HG03135 (cell line): Measurements from ENCODE around the gene ELF3.
"Not testable (repeated sequence)": the region's sequence is repeated elsewhere in the genome, so short reads cannot be mapped to it uniquely, and the experiment has no call there.

Experiments
- ATAC-seq: cut with Tn5 transposase; IDR thresholded peaks from one replicate; pipeline ENCODE4 v1.9.1; 2021; ENCODE audit warnings: mild to moderate bottlenecking, moderate library complexity; ENCODE audit not compliant: unreplicated experiment

Gene ELF3

DNA sequence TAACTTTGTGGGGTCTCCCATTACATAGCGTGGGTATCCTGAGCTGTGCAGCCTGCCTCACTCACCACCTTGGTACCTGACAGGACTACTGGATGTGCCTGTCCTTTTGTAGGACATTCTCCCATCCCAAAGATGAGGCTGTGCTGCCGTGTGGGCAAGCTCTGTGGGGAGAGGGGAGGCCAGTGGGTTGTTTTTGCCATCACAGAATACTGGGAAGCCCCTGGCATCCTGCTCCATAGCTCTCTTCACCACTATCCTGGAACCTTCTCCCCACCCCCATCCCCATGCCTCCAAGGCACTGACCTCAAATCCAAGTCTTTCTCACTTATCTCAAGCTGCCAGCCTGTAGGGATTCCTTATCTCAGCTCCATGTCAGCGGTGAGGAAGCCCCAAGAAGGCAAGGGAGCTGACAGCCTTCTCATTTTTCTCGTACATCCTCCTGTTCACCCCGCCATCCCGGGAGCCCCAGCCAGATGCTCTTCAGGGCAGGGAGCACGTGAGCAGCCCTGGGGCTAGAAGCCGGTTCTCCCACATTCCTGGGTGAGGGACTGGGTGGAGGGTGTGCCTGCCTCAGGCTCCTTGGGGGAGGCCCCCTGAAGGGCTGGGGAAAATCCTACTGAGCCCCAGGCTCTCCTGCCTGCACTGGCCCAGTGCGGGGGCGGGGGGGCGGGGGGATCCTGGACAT is 2.4 kb upstream of the ELF3 start:
- ATAC-seq = no peak

DNA sequence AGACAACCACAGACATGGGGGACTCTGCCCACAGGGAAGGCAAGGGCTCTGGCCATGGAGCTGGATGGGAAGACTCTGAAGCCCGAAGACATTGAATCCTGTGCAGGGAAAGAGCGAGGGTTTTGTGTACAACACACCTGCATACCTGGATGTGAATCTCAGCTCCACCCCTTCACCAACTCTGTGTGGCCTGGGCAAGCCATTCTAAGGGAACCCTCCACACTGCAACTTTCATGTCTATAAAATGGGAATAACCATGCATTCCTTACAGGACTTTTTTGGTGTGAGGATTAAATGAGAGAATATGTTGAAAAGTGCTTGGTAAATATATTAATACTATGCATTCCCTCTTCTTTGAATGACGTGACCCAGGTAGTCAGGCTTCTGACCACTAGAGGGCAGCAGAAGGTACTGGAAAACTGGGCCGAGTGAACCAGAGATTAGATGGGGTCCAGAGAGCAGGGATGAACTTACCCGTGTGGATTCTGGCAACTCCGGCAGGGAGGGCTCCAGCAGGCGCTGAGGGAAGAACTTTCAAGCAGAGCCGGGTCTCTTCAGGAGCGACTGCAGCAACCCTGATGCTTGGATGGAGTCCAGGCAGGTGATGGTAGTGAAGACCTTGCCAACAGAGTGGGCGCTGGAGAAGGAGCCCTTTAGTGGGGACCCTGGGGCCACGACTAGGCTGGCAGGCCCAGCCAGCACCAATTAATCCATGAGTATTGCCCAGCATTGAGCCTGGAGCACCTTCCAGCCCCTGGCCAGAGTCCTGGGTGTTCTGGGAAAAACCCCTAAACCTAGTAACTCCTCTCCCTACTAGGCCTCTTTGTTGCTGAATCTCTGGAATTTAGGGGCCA is 834 bp upstream of the ELF3 start:
- ATAC-seq = peak; percentile 51

DNA sequence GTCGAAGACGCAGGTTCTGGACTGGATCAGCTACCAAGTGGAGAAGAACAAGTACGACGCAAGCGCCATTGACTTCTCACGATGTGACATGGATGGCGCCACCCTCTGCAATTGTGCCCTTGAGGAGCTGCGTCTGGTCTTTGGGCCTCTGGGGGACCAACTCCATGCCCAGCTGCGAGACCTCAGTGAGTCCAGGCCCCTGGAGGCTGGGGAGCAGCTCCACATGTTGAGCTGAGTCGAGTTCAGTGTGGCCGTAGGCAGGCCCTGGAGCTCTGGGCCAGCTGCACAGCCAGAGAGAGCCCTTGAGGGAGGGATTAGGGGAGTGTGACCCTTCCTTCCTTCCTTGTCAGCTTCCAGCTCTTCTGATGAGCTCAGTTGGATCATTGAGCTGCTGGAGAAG is 1.6 kb downstream of the ELF3 start:
- ATAC-seq = no peak

DNA sequence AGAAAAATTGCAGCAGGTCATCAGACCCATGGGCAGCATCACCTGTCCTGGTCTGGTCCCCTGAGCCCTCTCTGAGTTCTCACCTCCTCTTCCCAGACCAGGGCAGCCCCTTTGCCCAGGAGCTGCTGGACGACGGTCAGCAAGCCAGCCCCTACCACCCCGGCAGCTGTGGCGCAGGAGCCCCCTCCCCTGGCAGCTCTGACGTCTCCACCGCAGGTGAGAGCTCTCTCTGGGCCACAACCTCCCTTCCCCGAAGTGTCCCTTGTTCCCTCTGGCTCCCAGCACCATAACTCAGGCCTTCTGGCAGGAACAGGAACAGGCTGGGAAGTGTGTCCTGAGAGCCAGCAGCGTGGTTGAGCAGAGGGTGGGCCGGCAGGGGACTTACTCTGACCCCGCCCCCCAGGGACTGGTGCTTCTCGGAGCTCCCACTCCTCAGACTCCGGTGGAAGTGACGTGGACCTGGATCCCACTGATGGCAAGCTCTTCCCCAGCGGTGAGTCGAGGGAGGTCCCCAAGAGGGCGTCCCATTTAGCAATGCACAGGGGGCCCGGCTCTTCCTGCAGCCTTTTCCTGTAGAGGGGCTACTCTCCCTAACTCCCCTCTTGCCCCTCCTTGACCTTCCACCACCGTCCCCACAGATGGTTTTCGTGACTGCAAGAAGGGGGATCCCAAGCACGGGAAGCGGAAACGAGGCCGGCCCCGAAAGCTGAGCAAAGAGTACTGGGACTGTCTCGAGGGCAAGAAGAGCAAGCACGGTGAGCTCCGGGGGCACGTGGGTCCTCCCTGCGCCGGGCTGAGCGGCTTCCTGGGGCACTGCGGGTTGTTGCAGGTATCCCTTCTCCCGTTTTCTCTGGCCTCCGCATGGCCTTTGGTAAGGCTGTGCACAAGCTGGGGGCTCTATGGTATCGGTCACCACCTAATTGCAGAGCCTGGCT is 2.4 kb downstream of the ELF3 start:
- ATAC-seq = no peak

DNA sequence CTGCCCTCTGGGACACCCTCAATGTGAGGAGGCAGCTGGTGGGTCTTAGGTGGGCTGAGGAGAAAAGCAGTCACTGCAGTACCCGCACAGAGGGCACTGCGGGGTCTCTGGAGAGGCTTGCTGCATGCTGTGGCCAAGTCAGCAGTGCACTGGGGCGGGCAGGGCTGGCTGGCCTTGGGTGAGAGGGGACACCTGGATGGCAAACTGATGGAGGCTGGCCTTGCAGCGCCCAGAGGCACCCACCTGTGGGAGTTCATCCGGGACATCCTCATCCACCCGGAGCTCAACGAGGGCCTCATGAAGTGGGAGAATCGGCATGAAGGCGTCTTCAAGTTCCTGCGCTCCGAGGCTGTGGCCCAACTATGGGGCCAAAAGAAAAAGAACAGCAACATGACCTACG is 3.2 kb downstream of the ELF3 start:
- ATAC-seq = no peak

DNA sequence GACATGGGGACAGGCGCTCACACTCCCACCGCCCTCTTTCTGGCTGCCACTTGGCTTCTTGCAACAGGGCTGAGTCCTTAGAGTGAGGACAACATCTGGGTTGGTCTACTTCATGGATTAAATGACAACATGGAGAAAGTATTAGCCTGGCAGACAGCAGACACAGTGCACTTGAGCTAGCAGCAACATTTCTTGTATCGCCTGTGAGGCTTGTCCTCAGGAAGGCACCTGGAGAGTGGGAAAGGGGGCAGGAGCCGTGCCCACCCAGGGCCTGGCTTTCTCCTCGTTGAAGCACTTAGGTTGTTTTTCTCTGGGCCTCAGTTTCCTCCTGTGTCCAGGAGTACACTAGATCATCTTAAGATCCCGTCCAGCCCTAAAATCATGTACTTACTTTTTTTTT is 3.7 kb downstream of the ELF3 start:
- ATAC-seq = no peak

DNA sequence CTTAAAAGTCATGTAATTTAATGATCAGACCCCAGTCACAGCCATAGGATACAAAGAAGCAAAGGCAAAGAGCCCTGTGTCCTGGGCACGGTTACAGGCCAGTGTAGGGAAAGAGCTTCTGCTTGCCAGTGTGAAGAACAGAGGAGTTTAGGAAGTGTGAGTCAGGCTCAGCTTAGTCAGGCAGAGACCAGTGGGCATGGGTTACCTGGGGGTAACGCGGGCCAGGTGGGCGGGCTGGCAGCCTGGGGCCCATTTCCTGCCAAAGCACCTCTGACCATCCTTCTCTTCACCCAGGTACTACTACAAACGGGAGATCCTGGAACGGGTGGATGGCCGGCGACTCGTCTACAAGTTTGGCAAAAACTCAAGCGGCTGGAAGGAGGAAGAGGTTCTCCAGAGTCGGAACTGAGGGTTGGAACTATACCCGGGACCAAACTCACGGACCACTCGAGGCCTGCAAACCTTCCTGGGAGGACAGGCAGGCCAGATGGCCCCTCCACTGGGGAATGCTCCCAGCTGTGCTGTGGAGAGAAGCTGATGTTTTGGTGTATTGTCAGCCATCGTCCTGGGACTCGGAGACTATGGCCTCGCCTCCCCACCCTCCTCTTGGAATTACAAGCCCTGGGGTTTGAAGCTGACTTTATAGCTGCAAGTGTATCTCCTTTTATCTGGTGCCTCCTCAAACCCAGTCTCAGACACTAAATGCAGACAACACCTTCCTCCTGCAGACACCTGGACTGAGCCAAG is 4.7 kb downstream of the ELF3 start:
- no peak for ATAC-seq

DNA sequence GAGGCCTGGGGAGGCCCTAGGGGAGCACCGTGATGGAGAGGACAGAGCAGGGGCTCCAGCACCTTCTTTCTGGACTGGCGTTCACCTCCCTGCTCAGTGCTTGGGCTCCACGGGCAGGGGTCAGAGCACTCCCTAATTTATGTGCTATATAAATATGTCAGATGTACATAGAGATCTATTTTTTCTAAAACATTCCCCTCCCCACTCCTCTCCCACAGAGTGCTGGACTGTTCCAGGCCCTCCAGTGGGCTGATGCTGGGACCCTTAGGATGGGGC is 5.2 kb downstream of the ELF3 start:
- ATAC-seq = no peak

DNA sequence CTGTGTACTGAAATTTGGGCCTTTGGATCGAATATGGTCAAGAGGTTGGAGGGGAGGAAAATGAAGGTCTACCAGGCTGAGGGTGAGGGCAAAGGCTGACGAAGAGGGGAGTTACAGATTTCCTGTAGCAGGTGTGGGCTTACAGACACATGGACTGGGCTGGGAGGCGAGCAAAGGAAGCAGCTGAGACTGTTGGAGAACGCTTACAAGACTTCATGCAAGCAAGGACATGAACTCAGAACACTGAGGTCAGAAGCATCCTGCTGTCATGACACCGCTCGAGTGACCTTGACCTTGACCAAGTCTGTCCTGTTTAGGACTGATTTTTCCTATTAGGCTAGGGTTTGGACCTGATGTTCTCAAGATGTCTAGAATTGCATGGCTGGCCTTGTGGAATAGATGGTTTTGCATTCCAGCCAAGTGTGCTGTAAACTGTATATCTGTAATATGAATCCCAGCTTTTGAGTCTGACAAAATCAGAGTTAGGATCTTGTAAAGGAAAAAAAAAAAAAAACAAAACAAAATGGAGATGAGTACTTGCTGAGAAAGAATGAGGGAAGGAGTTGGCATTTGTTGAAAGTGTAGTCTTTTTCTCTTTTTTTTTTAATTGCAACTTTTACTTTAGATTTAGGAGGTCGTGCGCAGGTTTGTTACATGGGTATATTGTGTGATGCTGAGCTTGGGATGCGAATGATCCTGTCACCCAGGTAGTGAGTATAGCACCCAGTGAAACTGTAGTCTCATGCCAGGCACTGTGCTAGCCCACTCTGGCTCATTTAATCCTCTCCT is 5.8 kb downstream of the ELF3 start:
- ATAC-seq = no peak

DNA sequence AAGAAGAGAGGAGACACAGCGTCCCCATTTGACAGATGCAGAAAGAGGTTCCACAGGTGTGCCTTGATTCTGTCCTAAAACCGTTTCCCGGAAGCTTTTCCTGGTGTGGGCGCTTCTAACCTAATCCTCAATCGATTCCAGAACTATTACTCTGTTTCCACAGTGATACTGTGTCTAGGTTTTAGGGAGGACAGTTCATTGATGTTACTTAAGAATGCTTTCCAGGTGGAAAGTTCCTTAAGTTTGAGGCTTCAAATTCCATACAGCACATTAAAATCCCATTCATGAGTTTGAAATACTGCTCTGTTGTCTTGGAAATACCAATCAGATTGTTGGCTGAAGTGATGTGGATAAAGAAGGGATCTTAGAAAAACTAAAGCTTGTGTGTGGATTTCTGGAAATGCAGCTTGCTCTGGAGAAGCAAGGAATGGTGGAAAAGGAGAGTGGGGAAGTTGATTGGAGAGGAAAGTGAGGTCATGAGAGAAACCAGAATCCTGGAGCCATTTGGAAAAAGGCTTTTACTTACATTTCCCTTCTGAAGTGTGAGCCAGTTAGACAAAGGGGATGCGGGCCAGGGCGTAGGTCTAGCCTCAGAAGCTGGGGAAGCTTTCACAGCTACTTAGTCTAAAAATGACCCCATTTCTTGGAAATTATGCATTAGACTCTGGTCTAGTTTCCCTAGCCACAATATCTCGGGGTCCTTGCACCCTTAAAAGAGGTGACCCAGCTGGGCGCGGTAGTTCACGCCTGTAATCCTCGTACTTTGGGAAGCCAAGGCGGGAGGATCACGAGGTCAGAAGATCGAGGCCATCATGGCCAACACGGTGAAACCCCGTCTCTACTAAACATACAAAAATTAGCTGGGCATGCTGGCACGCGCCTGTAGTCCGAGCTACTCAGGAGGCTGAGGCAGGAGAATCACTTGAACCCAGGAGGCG is 6.7 kb downstream of the ELF3 start:
- no peak for ATAC-seq

DNA sequence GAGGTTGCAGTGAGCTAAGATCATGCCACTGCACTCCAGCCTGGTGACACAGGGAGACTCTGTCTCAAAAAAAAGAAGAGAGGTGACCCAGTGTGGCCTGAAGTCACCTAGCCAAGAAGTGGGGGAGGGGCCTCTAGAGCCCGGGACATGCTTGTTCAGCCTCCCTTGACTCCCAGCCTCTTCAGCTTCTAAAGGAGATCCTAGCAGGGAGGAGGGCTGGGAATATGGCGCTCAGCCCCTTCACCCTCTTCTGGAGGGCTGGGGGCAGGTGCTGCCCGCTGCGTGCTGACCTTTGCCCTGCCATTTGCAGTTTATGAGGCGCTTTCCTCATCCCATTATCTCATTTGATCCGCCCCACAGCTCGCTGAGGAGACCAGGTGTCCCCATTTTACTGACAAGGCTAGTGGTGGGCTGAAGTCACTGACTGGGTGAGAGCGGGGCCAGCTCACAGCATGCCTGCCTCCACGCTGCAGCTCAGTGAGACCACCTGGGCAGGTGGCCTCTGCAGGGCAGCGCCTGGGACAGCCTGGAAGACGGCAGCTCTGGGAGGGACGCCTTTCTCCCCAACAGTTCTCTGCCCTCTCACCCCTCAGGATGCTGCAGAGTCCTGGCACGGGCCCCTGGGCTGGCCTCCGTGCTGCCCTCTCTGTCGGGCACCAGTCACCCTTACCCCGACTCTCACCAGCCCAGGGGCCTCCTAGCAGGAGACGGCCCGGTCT is 7.5 kb downstream of the ELF3 start:
- no peak for ATAC-seq

DNA sequence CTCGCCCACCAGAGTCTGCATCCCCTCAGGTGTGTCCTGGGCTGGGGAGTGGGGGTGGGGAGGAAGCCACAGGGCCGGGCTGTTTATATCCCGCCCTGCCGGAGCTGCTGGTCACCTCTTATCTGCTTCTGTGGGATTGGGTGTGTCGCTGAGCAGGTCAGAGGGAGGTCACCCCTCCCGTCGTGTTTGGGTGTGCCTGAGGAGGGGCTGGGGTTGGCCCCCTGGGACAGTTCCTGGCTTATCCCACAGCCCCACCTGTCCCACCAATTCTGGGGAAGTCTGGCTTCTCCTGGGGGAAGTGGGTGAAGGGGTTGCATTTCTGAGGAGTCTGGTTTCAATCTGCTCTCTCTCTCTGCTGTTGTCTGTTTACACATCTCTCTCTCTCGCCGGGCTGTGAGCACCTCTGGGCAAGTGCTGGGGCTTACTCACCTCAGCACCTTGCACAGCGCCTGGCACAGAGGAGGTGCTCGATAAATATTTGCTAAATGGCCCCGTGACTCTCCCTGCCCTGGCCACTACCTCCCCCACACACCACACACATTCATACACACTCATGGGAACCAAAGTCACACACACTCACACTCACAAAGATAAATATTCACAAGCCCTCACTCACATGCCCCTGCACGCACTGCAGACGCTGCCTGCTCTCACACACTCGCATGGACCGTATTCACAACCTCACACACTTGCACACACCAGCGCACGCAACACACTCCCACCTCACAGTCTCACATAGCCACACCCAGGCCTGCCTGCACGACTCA is 8.3 kb downstream of the ELF3 start:
- ATAC-seq = no peak

DNA sequence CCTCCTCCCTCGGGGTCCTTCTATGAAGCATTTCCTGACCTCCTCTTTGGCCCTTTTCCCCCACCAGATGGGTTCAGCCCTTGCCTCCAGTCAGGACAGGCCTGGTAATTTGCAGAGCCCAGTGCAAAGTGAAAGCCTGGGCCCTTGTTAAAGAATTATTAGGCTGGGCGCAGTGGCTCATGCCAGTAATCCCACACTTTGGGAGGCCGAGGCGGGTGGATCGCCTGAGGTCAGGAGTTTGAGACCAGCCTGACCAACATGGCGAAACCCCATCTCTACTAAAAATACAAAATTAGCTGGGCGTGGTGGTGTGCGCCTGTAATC is 8.8 kb downstream of the ELF3 start:
- ATAC-seq = not testable (repeated sequence)

DNA sequence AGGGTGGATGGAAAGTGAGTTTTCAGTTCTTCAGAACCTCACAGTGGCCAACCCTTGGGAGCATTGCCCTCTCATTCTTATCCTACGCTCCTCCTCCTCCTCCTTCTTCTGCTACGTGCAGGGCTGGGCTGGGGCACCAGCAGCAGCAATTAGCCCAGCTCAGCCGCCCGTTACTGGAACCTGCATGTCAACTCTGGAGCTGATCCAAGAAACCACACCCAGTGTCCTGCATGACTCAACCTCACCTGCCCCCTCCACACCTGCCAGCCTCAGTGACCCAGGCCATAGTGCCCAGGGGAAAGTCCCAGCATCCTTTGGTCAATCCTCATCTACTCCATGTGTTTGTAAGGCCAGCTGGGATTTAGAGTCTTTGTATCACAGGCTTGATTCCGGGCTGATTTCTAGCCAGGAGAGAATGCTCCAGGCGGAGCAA is 12.6 kb downstream of the ELF3 start:
- no peak for ATAC-seq

DNA sequence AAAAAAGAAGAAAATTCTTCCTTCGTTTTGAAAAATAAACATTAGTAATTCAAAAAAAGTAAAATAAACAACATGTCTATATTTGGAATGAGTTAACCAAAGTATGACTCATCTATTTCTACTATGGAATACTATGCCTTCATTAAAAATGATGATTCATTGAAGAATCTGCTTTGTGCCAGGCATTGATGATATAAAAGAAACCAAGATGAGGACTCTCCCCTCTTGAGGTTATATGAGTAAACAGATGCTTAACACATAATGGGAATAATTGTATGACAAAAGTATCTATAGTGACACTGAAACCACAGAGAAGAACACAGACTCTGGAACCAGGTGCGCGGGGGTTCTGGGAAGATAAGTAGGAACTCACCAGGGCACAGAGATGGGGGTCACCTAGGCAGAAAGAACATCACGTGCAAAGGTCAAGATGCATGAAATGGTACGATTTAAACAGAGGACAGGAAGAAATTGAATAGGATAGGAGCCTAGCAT is 18.8 kb downstream of the ELF3 start:
- ATAC-seq = no peak

DNA sequence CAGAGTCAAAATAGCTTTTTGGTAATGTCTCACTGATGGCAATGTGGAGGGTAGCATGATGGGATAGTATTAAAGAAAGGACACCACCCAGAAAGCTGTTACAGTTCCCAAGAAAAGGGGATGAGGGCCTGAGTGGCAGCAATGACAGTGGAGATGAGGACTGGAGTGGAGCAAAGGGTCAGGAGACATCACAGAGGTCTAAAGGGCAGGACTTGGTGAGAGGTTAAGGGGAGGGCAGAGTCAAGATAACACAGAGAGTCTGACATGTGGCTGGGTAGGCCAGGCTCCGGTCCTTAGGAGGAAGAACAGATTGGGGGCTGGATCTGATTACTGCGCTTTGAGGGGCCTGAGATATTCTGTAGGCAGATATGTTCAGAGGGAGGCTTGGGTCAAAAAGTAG is 19.3 kb downstream of the ELF3 start:
- no peak for ATAC-seq

DNA sequence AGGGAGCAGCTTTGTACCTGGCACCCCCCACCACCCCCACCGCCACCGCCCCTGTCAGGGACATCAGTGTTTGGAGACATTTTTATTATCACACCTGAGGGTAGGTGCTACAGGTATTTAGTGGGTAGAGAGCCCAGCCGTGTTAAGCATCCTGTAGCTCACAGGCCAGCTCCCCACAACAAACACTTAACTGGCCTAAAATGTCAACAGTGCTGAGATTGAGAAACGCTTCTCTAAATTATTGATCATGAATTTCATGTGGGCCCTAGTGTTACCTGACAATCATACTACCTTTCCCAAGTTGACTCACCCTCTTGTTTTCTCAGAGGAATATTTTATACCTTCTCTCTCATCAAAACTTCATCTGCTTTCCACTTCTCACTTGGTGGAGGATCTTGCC is 21.4 kb downstream of the ELF3 start:
- ATAC-seq = no peak
